GM12872 (cell line): ENCODE measurements around the gene PIK3CB.

Experiments used
- TF ChIP-seq, protein P1 (sequence below): IDR thresholded peaks from 3 replicates; pipeline ENCODE4 v1.5.1; 2011; ENCODE audit warnings: low read depth, mild to moderate bottlenecking, low read length, moderate library complexity; ENCODE audit not compliant: insufficient read depth

Gene PIK3CB

DNA sequence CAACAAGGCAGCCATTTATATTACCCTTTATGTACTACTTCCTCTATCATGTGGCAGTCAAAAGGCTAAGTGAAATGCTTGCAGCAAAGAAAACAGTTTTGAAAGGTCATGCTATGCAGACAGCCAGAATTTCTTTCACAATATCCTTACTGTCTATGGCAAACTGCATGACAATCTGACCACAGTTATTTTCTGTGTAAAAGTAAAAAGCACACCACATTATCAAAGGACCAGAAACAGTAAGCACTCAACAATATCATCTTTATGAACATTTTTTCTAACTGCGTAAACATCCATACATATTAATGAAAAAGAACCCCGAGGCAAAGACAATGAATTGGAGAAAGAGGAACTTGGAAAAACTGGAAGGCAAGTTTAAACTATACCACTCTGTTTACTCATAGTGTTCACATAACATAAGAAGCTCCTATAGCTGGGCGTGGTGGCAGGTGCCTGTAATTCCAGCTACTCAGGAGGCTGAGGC, 47.9 kb downstream of the PIK3CB start:
- TF ChIP-seq, protein P1, sequence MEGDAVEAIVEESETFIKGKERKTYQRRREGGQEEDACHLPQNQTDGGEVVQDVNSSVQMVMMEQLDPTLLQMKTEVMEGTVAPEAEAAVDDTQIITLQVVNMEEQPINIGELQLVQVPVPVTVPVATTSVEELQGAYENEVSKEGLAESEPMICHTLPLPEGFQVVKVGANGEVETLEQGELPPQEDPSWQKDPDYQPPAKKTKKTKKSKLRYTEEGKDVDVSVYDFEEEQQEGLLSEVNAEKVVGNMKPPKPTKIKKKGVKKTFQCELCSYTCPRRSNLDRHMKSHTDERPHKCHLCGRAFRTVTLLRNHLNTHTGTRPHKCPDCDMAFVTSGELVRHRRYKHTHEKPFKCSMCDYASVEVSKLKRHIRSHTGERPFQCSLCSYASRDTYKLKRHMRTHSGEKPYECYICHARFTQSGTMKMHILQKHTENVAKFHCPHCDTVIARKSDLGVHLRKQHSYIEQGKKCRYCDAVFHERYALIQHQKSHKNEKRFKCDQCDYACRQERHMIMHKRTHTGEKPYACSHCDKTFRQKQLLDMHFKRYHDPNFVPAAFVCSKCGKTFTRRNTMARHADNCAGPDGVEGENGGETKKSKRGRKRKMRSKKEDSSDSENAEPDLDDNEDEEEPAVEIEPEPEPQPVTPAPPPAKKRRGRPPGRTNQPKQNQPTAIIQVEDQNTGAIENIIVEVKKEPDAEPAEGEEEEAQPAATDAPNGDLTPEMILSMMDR = no peak

DNA sequence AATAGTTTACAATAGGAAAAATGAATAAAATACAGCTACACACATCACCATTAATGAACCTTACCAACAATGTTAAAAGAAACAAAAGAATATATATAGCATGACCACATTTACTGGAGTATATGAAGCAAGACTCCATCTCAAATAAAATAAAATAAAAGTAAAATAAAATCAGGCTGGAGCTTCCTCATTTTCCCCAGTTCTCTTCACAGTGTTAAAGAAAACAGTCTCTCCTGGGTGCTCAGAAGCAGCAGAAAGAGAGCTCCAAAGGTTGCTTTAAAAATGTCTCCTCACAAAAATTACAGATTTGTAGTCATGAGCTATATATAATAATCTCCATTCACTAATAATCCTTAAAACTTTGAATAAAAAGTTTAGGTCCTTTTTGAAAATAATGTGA, 48.8 kb downstream of the PIK3CB start:
- TF ChIP-seq, protein P1 = no peak

DNA sequence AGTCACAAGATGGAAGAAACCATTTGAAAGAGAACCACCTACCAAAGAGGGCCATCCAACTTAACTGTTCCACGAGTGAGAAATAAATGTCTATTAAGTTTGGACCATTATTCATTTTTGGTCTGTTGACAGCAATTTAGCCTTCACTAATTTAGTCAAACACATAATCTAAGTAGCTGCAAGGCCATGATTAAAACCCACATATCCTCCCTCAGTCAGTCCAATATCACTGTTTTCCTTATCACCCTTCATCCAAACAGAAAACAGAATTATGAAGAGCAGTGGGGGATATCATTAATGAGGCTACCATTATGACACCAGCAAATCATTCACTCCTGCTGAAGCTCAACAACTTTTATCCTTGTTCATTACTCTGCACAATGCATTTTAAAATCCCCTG, 52.0 kb downstream of the PIK3CB start:
- TF ChIP-seq, protein P1 = no peak

- TF ChIP-seq, protein P1 = no peak
Observed at GRCh38 chr3:138781012-138781470, 53.7 kb downstream of the PIK3CB start.

GRCh38 chr3:138778643-138779042, 56.1 kb downstream of the PIK3CB start:
- TF ChIP-seq, protein P1 = no peak

DNA sequence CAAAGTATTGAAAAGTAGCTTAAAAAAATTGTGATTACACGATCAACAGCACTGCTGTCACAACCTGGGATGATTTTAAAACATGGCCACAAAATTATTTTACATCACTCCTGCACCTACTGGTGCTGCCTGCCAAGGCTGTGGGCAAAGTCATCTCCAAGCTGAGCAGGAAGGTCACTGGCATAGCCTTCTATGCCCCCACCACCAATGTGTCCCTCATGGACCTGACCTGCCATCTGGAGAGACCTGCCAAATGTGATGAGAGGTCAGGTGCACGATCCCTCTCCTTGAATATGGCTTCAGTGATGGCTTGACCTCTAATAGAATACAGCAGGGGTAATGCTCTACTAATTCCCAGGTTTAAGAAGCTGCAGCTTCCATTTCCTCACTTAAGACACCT, 57.8 kb downstream of the PIK3CB start:
- TF ChIP-seq, protein P1 = no peak

DNA sequence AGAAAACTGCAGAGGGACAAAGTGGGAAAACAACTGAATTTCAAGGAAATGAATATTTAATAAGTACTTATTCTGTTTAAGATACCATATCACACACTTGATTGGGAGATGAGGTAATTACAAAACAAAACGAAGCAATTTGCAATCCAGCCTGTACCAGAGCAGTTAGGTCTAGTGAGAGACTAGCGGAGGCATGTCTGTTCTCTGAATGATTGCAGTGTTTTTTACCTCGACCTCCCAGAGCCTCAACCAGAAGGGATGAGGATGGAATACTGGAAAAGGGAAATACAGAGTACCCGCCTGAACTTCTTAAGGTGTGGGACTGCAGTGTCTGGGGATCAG, 59.5 kb downstream of the PIK3CB start:
- TF ChIP-seq, protein P1 = no peak
